GM12892 (cell line): Measurements from ENCODE around the gene ATP7A.

Source experiments
- DNase-seq: peaks from one replicate; pipeline ENCODE4 v3.0.0; 2011; ENCODE audit not compliant: insufficient read length
- FAIRE-seq: peaks from 2 replicates; lab custom pipeline; 2011; peaks lifted over from hg19 to GRCh38; lab: Jason Lieb, UNC
- POLR2A ChIP-seq: IDR thresholded peaks from 2 replicates; pipeline ENCODE4 v1.6.1; 2011; ENCODE audit warnings: low read depth, low read length, control low read depth
- POLR2AphosphoS5 ChIP-seq: IDR thresholded peaks from 2 replicates; pipeline ENCODE4 v1.6.1; 2011; ENCODE audit warnings: low read depth, low read length, control low read depth
- TAF1 ChIP-seq: IDR thresholded peaks from 2 replicates; pipeline ENCODE4 v1.6.1; 2011; ENCODE audit warnings: low read depth, mild to moderate bottlenecking, control low read depth, low read length, borderline replicate concordance

The ATP7A gene

DNA sequence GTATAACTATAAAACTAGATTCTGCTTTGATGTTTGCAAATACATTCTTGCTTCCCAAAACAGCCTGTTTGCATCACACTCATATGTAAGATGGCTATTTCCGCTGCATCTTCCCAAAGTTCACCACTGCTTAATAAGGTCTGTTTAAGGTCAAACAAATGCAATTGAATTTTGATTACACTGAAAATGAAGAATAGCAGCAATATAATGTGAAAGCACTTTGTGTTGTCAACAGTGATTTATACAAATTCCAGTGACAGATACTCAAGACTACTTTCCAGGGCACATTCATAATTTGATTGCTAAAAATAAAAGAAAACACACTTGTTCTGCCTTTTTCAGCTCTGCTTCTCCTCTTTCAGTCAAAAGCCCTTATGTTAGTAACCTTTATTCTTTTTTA, 67.0 kb downstream of the ATP7A start:
- FAIRE-seq (no peak), DNase-seq (no peak)
- no peak for TF ChIP-seq TAF1
- no peak for TF ChIP-seq POLR2A
- TF ChIP-seq POLR2AphosphoS5: no peak

- no peak for FAIRE-seq
- no peak for TF ChIP-seq POLR2AphosphoS5
- TF ChIP-seq TAF1: no peak
- no peak for TF ChIP-seq POLR2A
These were observed 69.4 kb downstream of the ATP7A start for GRCh38 chrX:77979870-77980269.

DNA sequence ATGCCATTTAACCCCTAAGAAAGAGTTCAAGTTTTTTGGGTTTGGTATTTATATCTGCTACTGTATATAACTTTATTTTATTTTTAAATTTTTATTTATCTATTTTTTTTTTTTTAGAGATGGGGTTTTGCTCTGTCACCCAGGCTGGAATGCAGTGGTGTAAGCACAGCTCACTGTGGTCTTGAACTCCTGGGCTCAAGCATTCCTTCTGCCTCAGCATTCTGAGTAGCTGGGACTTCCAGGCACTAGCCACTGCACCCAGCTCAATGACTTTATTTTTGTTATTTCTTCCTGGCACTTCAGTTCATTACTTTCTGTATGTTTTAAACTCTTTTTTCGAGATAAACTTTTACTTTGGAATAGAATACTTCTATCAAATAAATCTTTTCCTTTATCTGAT, 101.4 kb downstream of the ATP7A start:
- TF ChIP-seq TAF1 (no peak), POLR2A (no peak)
- DNase-seq (no peak), FAIRE-seq (no peak)

More at GRCh38 chrX:77979870-77980269, 69.4 kb downstream of the ATP7A start:
- no peak for DNase-seq

DNA sequence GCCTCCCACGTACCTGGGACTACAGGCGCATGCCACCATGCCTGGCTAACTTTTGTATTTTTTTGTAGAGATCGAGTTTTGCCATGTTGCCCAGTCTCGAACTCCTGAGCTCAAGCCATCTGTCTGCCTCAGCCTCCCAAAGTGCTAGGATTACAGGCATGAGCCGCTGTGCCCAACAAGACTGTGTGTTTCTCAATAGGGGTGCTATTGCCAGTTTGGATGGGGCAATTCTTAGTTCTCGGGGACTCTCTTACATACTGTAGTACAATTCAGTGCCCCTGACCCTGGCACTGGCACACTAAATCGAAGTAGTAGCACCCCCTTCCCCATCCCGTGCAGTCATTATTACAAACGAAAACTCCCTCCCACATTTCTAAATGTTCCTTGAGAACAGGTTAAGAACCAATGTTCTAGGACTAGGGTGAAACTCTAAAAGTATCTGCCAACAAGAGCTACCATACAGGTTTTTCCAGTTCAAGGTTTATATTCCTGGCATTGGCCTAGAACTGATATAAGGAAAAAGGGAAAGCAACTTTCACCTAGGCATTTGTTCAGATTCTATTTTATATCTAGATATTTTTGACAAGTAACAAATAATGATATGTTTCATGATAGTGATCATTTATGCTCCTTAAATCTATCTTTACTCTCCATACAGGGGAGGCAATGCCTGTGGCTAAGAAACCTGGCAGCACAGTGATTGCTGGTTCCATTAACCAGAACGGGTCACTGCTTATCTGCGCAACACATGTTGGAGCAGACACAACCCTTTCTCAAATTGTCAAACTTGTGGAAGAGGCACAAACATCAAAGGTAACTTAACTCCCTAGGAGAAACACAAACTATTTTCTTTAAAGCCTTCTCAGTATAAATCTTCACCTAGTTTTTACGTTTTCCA, 109.3 kb downstream of the ATP7A start:
- no peak for FAIRE-seq
- TF ChIP-seq POLR2AphosphoS5 (no peak), TAF1 (no peak), POLR2A (no peak)
- no peak for DNase-seq

DNA sequence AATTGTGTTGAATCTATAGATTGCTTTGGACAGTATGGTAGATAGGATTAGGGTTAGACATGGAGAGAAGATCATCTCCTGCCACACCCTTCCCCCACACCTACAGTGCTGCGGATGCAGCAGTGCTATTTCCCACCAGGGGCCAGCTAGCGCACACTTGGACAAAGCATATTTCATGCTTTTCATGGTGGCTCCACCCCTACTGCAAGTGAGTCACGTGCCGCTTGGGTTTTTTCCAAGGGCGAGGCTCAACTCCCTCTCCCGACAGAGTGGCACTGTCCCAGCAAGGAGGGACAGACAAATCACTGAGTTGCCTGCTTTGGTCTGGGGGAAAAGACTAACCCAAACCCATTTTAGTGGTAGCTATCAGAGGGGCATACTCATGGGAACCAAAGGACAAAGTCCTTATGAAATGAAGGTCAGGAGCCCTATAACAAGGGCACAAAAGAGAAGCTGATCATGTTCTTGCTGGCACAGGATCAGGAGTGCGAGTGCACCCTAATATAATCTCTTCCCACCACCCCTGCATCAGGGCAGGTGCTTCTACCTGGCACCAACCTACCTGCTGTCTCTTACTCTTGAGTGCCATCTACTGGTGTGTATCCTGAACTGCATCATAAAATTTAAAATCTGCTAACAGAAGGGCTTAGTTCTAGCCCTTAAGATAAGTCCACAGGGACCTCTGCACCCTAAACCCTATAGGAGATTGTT, 114.0 kb downstream of the ATP7A start:
- FAIRE-seq (peak; percentile 90), DNase-seq (peak; percentile 18)
- TF ChIP-seq TAF1: no peak
- TF ChIP-seq POLR2AphosphoS5: no peak
- no peak for TF ChIP-seq POLR2A

DNA sequence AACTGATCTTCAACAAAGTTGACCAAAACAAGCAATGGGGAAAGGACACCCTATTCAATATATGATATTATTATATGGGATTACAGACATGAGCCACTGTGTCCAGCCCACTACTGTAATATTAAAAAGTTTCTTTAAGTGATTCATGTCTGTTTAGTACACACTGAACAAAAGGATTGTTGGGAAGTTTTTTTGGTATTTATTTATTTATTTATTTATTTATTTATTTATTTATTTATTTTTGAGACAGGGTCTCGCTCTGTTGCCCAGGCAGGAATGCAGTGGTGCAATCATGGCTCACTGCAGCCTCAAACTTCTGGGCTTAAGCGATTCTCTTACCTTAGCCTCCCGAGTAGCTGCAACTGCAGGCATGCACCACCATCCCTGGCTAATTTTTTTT, 117.3 kb downstream of the ATP7A start:
- TF ChIP-seq POLR2A: no peak
- no peak for TF ChIP-seq POLR2AphosphoS5
- no peak for TF ChIP-seq TAF1
- no peak for DNase-seq
- no peak for FAIRE-seq

GRCh38 chrX:78029663-78030062, 119.2 kb downstream of the ATP7A start:
- no peak for TF ChIP-seq POLR2AphosphoS5
- TF ChIP-seq POLR2A: no peak
- TF ChIP-seq TAF1: no peak
- FAIRE-seq (no peak), DNase-seq (no peak)

DNA sequence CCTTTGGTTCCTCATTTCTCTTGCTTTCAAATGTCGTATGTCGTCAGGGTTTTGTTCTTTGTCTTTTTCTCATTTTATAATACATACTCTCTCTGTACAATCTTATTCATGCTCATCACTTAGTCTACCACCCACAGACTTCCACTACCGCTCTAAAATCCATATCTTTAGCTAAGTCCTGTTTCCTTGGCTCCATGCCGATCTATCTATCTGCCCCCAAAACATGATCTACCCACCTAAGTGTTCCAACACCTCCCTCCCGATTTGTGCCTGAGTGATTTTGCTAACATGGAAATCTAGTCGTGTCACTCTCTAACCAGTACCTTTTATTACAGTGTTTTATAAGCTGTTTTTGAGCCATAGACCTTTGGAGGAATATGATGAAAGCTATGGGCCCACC, 124.6 kb downstream of the ATP7A start:
- TF ChIP-seq POLR2AphosphoS5 (no peak), TAF1 (no peak), POLR2A (no peak)
- no peak for DNase-seq
- no peak for FAIRE-seq

DNA sequence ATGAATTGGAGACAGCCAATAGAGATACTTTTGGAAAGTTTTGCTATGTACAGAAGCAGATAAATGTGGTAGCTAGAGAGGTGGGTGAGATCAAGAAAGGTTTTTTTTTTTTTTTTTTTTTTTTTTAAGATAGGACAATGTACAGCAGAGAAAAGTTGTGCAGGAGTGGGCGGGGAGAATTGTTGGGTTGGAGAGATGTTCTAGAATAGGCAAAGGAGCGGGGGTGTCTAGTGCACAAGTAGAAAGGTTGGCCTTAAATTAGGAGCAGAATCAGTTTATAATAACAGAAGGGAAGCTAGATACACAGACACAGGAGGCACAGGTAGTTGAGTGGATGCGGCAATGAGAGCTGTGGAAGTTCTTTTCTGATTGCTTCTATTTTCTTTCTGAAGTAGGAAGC, 127.4 kb downstream of the ATP7A start:
- no peak for FAIRE-seq
- no peak for DNase-seq
- TF ChIP-seq TAF1 (no peak), POLR2AphosphoS5 (no peak), POLR2A (no peak)

DNA sequence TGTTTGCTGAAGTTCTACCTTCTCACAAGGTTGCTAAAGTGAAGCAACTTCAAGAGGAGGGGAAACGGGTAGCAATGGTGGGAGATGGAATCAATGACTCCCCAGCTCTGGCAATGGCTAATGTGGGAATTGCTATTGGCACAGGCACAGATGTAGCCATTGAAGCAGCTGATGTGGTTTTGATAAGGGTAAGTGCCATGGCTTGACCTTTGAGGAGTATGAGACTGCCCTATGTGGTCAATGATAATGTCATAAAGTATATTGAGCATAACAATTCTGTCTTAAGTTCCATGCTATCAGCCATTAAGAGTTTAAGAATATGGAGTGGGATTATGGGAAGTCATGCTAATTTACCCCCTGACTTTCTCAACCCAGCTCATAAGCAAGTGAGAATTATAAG, 132.1 kb downstream of the ATP7A start:
- FAIRE-seq (no peak), DNase-seq (no peak)
- no peak for TF ChIP-seq POLR2AphosphoS5
- no peak for TF ChIP-seq POLR2A
- no peak for TF ChIP-seq TAF1

DNA sequence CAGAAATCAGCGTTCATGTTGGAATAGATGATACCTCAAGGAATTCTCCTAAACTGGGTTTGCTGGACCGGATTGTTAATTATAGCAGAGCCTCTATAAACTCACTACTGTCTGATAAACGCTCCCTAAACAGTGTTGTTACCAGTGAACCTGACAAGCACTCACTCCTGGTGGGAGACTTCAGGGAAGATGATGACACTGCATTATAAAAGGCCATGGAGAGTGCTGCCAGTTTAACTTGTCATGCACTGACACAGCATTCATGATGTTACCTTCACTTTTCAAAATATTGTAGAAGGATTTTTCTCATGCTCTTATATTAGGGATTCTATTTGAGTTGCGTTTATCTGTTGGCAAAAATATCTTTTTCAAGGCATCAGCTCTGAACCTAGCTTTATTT, 135.9 kb downstream of the ATP7A start:
- no peak for TF ChIP-seq TAF1
- TF ChIP-seq POLR2AphosphoS5: no peak
- no peak for TF ChIP-seq POLR2A
- DNase-seq (no peak), FAIRE-seq (no peak)

GRCh38 chrX:78048052-78048451, 137.6 kb downstream of the ATP7A start:
- DNase-seq: no peak
- TF ChIP-seq POLR2A (no peak), POLR2AphosphoS5 (no peak), TAF1 (no peak)
- no peak for FAIRE-seq

- DNase-seq (no peak), FAIRE-seq (peak; percentile 62)
- TF ChIP-seq POLR2A (no peak), TAF1 (no peak), POLR2AphosphoS5 (no peak)
These were observed 153.2 kb downstream of the ATP7A start for GRCh38 chrX:78063687-78064086.
